H1 (cell line): ENCODE data around the gene CLUH. TPM values are rescaled to one million over a fixed set of nuclear protein-coding genes. Genes with fewer than 3 reads are reported as not detected.

Experiments used
- ASH2L ChIP-seq: fragments of 200-600, 300-600 bp; sonication (generic); IDR thresholded peaks from one replicate; pipeline ENCODE4 v1.7.1; 2017; ENCODE audit warnings: low read length
- PHF8 ChIP-seq: fragments of 200-600 bp; sonication (generic); conservative IDR thresholded peaks from 2 replicates; pipeline ENCODE4 v1.7.1; 2012; ENCODE audit warnings: low read depth, mild to moderate bottlenecking, inconsistent platforms, low read length, moderate library complexity
- polyA plus RNA-seq, 7 experiments: library from polyadenylated mRNA; depleted of rRNA in 3 of 7; stranded (reverse) in 5 of 7; unstranded in 2 of 7; fragments of >200 nt in 5 of 7; fragments of 200-250 nt in 2 of 7; gene quantifications; 1 replicate in 5 of 7; 2 replicates in 1 of 7; 4 replicates in 1 of 7; pipeline versions ENCODE4 v1.2.1 to v1.2.3, GENCODE V29; 2011 to 2013; ENCODE audit warnings: missing spikeins in 2 of 7, mixed read lengths in 2 of 7
- total RNA-seq: library from RNA; stranded (reverse); fragmentation: NEBNext Ultra II Directional; extraction: Animal tissue kit (Norgen Biotek cat#: 25700); gene quantifications from 2 replicates; pipeline ENCODE4 v1.2.1, GENCODE V29; 2021
- TF ChIP-seq, protein P1 (sequence below): IDR thresholded peaks from 2 replicates; pipeline ENCODE4 v1.6.1; 2012; ENCODE audit warnings: inconsistent platforms

Gene CLUH
- total and polyA plus RNA-seq, 2 of the 8 experiments (the other 6 are each of a cell fraction or from before 2014, with no cell fraction given), result 33.6 to 98.6 TPM

DNA sequence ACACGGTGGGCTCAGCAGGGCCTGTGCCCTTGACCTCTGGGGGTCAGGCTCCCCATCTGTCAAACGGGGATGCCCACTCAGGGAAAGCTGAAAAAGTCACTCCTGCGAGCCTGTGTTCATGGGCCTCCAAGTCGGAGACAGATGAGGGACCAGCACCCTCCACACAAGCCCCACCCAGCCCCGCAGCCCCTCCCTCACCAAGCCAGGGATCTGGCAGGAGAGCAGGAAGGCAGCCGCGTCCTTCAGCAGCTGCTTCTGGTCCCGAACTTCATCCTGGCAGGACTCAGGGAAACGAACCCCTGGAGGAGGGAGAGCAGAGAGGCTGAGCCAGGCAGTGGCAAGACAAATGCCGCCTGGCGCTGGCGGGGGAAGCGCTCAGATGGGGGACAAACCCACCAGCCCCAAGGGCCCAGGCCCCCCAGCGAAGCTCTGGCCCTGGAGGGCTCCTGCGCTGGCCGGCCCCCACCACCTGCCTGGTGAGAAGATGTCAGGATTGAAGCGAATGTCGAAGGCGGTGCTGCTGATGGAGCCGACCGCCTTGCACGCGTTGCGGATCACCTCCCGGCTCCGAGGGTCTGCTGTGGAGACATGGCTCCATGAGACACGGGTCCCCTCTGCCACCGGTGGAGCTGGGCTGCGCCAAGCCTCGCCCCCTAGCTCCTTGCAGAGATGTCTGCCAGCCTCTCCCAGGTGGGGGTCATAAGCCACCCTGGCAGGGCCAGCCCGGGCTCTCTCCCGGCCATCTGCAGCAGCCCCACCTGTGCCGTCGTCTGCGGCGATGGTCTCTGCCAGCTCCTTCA, 15.4 kb downstream of the CLUH start (continued):
- TF ChIP-seq, protein P1, sequence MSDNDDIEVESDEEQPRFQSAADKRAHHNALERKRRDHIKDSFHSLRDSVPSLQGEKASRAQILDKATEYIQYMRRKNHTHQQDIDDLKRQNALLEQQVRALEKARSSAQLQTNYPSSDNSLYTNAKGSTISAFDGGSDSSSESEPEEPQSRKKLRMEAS, result no peak
- no peak for TF ChIP-seq PHF8
- no peak for TF ChIP-seq ASH2L
- TF ChIP-seq, all 59 proteins: peak for 0
